GM12892 (cell line): ENCODE measurements around the gene CYGB.

ENCODE experiments used
- POLR2A ChIP-seq: IDR thresholded peaks from 2 replicates; pipeline ENCODE4 v1.6.1; 2011; ENCODE audit warnings: low read depth, low read length, control low read depth
- POLR2AphosphoS5 ChIP-seq: IDR thresholded peaks from 2 replicates; pipeline ENCODE4 v1.6.1; 2011; ENCODE audit warnings: low read depth, low read length, control low read depth
- TAF1 ChIP-seq: IDR thresholded peaks from 2 replicates; pipeline ENCODE4 v1.6.1; 2011; ENCODE audit warnings: low read depth, mild to moderate bottlenecking, control low read depth, low read length, borderline replicate concordance

GRCh38 chr17:76534831-76535732, 2.4 kb downstream of the CYGB start:
- TF ChIP-seq TAF1: no peak
- no peak for TF ChIP-seq POLR2AphosphoS5
- TF ChIP-seq POLR2A: no peak
